ENCODE measurements around the gene ZNRF1. TPM values are rescaled to one million over a fixed set of nuclear protein-coding genes. Genes with fewer than 3 reads are reported as not detected.

Gene ZNRF1
- total and polyA plus RNA-seq, 2 of the 13 experiments (the other 11 are each of a cell fraction or from before 2014, with no cell fraction given) = 43.9 to 58.7 TPM

GRCh38 chr16:75112734-75113491, 114.1 kb downstream of the ZNRF1 start (continued):
- TF ChIP-seq TBP (CRISPR knock-in tag; IDR thresholded peaks at IDR 0.05) = no peak
- no peak for TF ChIP-seq TFDP2 (CRISPR knock-in tag; IDR thresholded peaks at IDR 0.05)
- no peak for TF ChIP-seq NR0B2 (CRISPR knock-in tag; IDR thresholded peaks at IDR 0.05)
- no peak for TF ChIP-seq GLMP (CRISPR knock-in tag; IDR thresholded peaks at IDR 0.05; ENCODE audit: borderline replicate concordance)
- TF ChIP-seq GPBP1L1 (CRISPR knock-in tag; IDR thresholded peaks at IDR 0.05) = no peak
- TF ChIP-seq HOXA5 (CRISPR knock-in tag; IDR thresholded peaks at IDR 0.05) = no peak
- no peak for TF ChIP-seq SMC3 (IDR thresholded peaks at IDR 0.05; ENCODE audit: low read length)
- TF ChIP-seq ARNT (IDR thresholded peaks at IDR 0.05) = no peak
- TF ChIP-seq ZBTB38 (CRISPR knock-in tag; IDR thresholded peaks at IDR 0.05) = peak; percentile 65; the same call in 1 of the 2 replicates
- no peak for TF ChIP-seq ZBED4 (CRISPR knock-in tag; IDR thresholded peaks at IDR 0.05; ENCODE audit: borderline replicate concordance)
- TF ChIP-seq RARG (CRISPR knock-in tag; IDR thresholded peaks at IDR 0.05; ENCODE audit: low read depth) = no peak
- no peak for TF ChIP-seq HMGXB3 (CRISPR knock-in tag; IDR thresholded peaks at IDR 0.05; ENCODE audit: borderline replicate concordance)
- TF ChIP-seq ASH2L (IDR thresholded peaks at IDR 0.05; ENCODE audit: insufficient read length, low read depth, low read length) = no peak
- TF ChIP-seq ZNF878 (CRISPR knock-in tag; IDR thresholded peaks at IDR 0.05) = no peak
- no peak for TF ChIP-seq TEAD2 (CRISPR knock-in tag; IDR thresholded peaks at IDR 0.05)
- TF ChIP-seq ZNF160 (CRISPR knock-in tag; IDR thresholded peaks at IDR 0.05) = 0 out of 2 replicates have a peak, but pooled peaks have one; percentile 12

Data from HepG2 (cell line).